Measurements from ENCODE around the gene DAW1. TPM values are rescaled to one million over a fixed set of nuclear protein-coding genes. Genes with fewer than 3 reads are reported as not detected.

DAW1 gene
- total RNA-seq, 1 experiment from 2014 or later, result 0.20 TPM

DNA sequence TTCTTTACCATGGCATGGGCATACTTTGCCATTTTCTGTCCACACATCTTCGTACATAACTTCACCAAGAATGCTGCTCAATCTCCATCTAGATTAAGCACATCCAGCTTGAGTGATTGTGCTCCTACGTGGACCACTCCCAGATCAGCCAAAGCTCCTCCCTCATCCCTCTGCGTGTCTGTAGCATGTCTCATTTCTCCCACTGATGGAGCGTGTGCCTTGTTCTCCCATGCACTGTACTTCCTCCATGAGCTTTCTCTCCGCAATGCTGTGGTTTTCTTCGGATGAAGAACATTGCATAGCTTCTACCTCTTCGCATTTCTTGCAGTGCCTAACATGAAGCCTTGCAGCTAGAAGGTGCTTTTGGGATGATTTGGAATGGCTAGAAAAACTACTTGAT lies 44.3 kb upstream of the DAW1 start:
- POLR2A ChIA-PET, result no interaction called here
- BruUV-seq (replicated peaks), result no TSS peak

More for the DNA sequence above, 44.3 kb upstream of the DAW1 start:
- ChIA-PET CTCF (no interaction called here), RAD21 (ENCODE audit: low non-redundant PET in 1 of 2, low total read pairs in 2 of 2, uncharacterized antibody in 2 of 2, unreplicated experiment in 2 of 2) (no interaction called here)
- intact Hi-C loops (cut with micrococcal nuclease), result no loop called here
- Histone ChIP-seq H4K20me1 (ENCODE audit: insufficient read depth) (no peaks in the 10 kb centered on the region), H3K27ac (ENCODE audit: low read depth, low read length) (no peak overlapping the region), H3K79me2 (ENCODE audit: insufficient read depth, low read length) (no peaks in the 10 kb centered on the region), H3K9me2 (ENCODE audit: insufficient read depth) (no peaks in the 10 kb centered on the region), H3K4me2 (ENCODE audit: low read length) (no peak overlapping the region), H3K4me1 (ENCODE audit: control insufficient read depth in 1 of 2, insufficient read depth in 2 of 2, low read length in 2 of 2) (peaks cover 0 to 7% of the 10 kb centered on the region in 2 experiments; a peak in 2 of 4 replicates), H2AFZ (ENCODE audit: low read depth, low read length, poor library complexity, severe bottlenecking) (no peak overlapping the region), H3K4me3 (replicated peaks in 1 of 2; ENCODE audit: low read depth in 1 of 2, low read length in 2 of 2) (no peak overlapping the region), H3K27me3 (ENCODE audit: insufficient read depth, low read length) (no peaks in the 10 kb centered on the region), H3K9ac (ENCODE audit: low read length) (no peak overlapping the region), H3K9me3 (ENCODE audit: control insufficient read depth in 1 of 2, insufficient read depth in 1 of 2, low read depth in 1 of 2, low read length in 2 of 2) (no peaks in the 10 kb centered on the region), H3K36me3 (ENCODE audit: control insufficient read depth in 1 of 2, insufficient read depth in 2 of 2, low read length in 2 of 2) (no peaks in the 10 kb centered on the region)
- no peak for TF ChIP-seq REST (IDR thresholded peaks at IDR 0.05; ENCODE audit: low read depth)
- no peak for TF ChIP-seq EZH2 (IDR thresholded peaks at IDR 0.05)
- no peak for TF ChIP-seq YY1 (IDR thresholded peaks at IDR 0.05; ENCODE audit: extremely low read depth, insufficient replicate concordance, low read depth, low read length)
- no peak for TF ChIP-seq ZBTB33 (IDR thresholded peaks at IDR 0.05; ENCODE audit: extremely low read depth, insufficient replicate concordance, low read length)
- TF ChIP-seq CEBPB (IDR thresholded peaks at IDR 0.05; ENCODE audit: low read depth), result no peak
- TF ChIP-seq SRF (IDR thresholded peaks at IDR 0.05; ENCODE audit: low read depth), result no peak
- no peak for TF ChIP-seq EGR1 (IDR thresholded peaks at IDR 0.05; ENCODE audit: low read depth)
- no peak for TF ChIP-seq CTCF (IDR thresholded peaks at IDR 0.05 in 2 of 3, conservative IDR thresholded peaks at IDR 0.05 in 1 of 3; ENCODE audit: borderline replicate concordance in 1 of 3, insufficient read depth in 1 of 3, low read depth in 2 of 3, low read length in 2 of 3)
- TF ChIP-seq ZNF274 (IDR thresholded peaks at IDR 0.05; ENCODE audit: low read depth, low read length), result no peak
- TF ChIP-seq EZH2phosphoT487 (IDR thresholded peaks at IDR 0.05; ENCODE audit: borderline replicate concordance), result no peak
- TF ChIP-seq SP1 (IDR thresholded peaks at IDR 0.05; ENCODE audit: low read depth), result no peak
- no peak for TF ChIP-seq JUND (IDR thresholded peaks at IDR 0.05)
- TF ChIP-seq ATF3 (IDR thresholded peaks at IDR 0.05), result no peak
- no peak for TF ChIP-seq FOSL1 (IDR thresholded peaks at IDR 0.05; ENCODE audit: low read depth)
- TF ChIP-seq RAD21 (IDR thresholded peaks at IDR 0.05; ENCODE audit: low read depth), result no peak
- TF ChIP-seq POLR2A (IDR thresholded peaks at IDR 0.05; ENCODE audit: borderline replicate concordance, extremely low read depth, insufficient read depth, insufficient read length), result no peak
- ATAC-seq, result no peak
- no peak for DNase-seq (ENCODE audit: low read depth, low spot score)
